DMS53 treated with DMSO at 0.1 percent for 48 hours (cell line): Measurements from ENCODE around the gene WLS.

Experiments
- DNase-seq: peaks from one replicate; lab custom pipeline; 2025; ENCODE audit not compliant: unreplicated experiment; lab: John Stamatoyannopoulos, UW

The WLS gene

GRCh38 chr1:68103011-68103545 lies 129.2 kb downstream of the WLS start:
- DNase-seq, result no peak

DNA sequence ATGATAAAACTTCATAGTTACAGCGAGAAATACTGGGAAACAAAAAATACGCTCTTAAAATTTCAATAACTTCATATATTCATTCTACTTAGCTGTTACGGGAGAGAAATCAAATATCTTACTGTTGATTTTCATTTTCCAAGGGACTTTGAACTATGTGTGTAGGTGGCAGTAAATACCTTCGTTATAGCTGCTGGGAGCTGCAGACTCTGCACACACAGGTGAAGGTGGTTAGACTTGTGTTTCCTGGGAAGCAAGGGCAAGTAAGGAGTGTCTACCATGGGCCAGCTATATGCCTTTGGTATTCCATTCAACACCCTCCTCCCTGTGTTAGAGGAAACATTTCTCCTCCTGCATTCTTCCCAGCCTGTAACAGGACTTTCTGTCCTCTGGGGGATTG lies 130.5 kb downstream of the WLS start:
- no peak for DNase-seq

DNA sequence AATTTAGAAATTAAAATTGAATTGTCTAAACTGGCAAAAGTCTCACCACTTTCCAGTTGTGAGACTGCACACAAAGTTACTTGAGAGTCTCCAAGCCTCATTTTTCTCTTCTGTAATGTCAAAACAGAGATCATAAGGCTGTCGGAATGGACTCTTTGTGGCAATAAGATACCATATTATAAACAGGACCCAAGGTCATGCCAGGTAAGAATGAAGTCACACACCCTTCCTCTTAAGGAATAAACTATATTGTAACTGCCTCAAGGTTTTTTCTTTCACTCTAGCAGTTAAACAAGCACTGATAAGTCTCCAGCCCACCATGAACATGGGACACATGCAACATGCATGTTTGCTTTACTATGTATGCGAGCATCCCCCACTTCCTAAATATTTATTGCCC lies 131.8 kb downstream of the WLS start:
- no peak for DNase-seq

- DNase-seq, result no peak
Measured at GRCh38 chr1:68093737-68094136, 138.6 kb downstream of the WLS start.

DNA sequence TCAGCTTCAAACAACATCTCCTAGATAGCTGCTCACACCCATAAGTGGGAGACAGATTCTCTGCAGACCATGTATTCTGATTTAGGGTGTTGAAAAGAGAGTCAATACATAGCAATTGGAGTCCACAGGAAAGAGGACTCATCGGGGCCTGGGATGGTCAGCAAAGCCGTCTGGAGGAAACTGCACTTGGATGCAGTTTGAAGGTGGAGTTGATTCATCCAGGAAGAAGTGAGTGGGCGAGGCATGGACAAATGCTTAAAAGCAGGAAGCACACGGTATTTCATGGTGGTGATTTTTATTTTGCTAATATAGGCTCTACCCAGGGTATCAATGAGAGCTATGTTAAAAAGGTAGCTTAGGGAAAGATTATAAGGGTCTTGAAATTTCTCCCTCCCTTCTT lies 145.1 kb downstream of the WLS start:
- no peak for DNase-seq

DNA sequence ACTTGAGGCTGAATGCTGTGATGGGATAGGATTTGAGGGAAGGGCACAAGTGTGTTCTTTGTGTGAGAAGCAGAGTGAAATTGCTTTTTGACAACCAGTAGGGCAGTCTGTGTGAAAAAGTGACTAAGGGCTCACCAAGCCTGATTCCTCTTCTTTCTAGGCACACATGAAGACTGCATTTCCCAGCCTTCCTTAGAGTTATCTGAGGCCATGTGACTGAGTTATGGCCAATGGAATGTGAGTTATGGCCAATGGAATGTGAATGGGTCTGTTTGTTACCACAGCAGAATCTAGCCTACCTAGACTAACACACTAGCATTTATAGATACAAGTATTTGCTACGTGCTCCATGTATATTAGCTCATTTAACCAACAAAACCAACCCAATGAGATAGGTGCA lies 146.6 kb downstream of the WLS start:
- no peak for DNase-seq

DNA sequence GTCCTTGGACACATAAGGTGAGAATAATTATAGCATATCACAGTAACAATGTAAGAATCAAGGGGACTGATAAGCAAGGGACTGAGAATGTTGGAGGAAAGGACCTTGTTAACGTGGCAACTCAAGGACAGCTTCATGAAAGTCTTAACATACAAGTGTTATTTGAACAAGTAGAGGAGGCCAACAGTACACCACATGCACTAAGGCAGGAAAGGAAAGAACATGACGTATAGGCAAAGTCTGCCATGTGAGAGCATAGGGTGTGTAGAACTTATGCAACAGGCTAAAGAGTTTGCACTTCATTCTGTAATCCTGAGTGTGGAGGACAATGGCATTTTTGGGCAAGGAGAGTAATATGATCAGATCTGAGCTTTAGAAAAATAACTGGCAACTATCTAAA lies 148.6 kb downstream of the WLS start:
- no peak for DNase-seq

DNA sequence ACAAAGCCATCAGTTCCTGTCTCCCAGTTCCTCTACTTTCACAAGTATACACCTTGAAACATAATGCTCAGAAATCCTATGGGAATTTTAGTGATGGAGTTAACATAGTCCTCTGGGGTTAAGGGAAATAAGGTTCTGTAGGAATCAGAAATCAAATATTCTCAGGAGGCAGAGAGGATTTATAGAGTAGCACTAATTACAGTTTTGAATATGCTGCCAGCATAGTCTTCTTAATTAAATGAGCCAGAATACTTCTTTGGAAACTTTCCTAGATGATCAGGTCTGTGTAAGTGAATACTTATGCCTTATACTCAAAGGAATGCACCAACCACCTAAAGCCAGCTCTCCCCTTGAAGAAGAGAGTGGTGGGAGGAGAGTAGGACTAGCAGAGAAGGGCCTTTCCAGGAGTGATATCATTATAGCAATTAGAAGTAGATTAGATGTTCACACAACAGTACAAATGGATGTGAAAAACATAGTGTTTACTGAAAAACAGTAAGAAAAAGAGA lies 150.5 kb downstream of the WLS start:
- DNase-seq, result no peak

DNA sequence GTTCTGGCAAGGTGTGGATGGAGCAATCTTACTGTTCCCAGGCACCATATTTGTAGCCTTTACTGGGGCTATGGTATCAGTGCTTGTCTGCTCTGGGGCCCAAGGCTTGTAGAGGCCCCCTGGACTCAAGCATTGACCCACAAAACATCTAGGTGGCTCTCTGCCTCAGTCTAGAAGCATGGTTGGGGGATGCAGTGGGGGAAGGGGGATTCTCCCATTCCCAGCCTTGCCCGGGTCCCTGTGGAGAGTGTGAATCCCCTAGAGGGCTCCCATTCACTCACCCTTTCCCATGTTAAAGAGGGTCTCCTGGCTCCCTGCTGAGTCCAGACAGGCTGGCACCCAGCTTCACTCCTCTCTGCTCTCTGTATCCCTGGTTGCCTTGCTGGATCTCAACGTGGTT lies 153.7 kb downstream of the WLS start:
- no peak for DNase-seq
